Calu3 (cell line): ENCODE data around the gene ITPKB. TPM values are rescaled to one million over a fixed set of nuclear protein-coding genes. Genes with fewer than 3 reads are reported as not detected.

ENCODE experiments used
- BruUV-seq: library from RNA; stranded (reverse); fragments of 400-500 nt; replicated peaks from 2 replicates; lab custom pipeline; 2021; lab: Mats Ljungman, UMichigan
- CTCF ChIA-PET: fragments of 300-600 bp; sonication (Branson Sonifier 250); formaldehyde crosslinking; loops from one replicate; lab custom pipeline; 2022; ENCODE audit warnings: antibody characterized with exemption; lab: Charles Lee
- DNase-seq: peaks from one replicate; pipeline ENCODE4 v3.0.0; 2022
- H3K27ac Mint-ChIP-seq: one replicate; pipeline ENCODE4 v1.8.0; 2022; ENCODE audit warnings: mixed read lengths; ENCODE audit not compliant: unreplicated experiment
- H3K27me3 Mint-ChIP-seq: one replicate; pipeline ENCODE4 v1.8.0; 2022; ENCODE audit warnings: mixed read lengths; ENCODE audit not compliant: unreplicated experiment
- H3K36me3 Mint-ChIP-seq: one replicate; pipeline ENCODE4 v1.8.0; 2022; ENCODE audit warnings: mild to moderate bottlenecking, moderate library complexity, mixed read lengths; ENCODE audit not compliant: insufficient read depth, unreplicated experiment
- H3K4me1 Mint-ChIP-seq: one replicate; pipeline ENCODE4 v1.8.0; 2022; ENCODE audit warnings: mild to moderate bottlenecking, low read depth, mixed read lengths; ENCODE audit not compliant: unreplicated experiment
- H3K4me3 Mint-ChIP-seq: one replicate; pipeline ENCODE4 v1.8.0; 2022; ENCODE audit warnings: mild to moderate bottlenecking, low read depth, moderate library complexity, mixed read lengths; ENCODE audit not compliant: unreplicated experiment
- H3K9me3 Mint-ChIP-seq: one replicate; pipeline ENCODE4 v1.8.0; 2022; ENCODE audit warnings: low read depth, mixed read lengths; ENCODE audit not compliant: unreplicated experiment
- intact Hi-C: fragments of 100-400 bp; cut with micrococcal nuclease; formaldehyde crosslinking; loops from one replicate; pipeline ENCODE4 v1.10.0; 2022; ENCODE audit not compliant: unreplicated experiment
- total RNA-seq: library from RNA; stranded (reverse); gene quantifications from 2 replicates; pipeline ENCODE4 v1.2.3, GENCODE V29; 2022
- TF ChIP-seq, protein P1 (sequence below): fragments of 200-600 bp; IDR thresholded peaks from one replicate; pipeline ENCODE4 v1.8.0; 2022; ENCODE audit warnings: antibody characterized with exemption; ENCODE audit not compliant: unreplicated experiment

Gene ITPKB
- total RNA-seq, 1 experiment from 2014 or later = 11.8 TPM

DNA sequence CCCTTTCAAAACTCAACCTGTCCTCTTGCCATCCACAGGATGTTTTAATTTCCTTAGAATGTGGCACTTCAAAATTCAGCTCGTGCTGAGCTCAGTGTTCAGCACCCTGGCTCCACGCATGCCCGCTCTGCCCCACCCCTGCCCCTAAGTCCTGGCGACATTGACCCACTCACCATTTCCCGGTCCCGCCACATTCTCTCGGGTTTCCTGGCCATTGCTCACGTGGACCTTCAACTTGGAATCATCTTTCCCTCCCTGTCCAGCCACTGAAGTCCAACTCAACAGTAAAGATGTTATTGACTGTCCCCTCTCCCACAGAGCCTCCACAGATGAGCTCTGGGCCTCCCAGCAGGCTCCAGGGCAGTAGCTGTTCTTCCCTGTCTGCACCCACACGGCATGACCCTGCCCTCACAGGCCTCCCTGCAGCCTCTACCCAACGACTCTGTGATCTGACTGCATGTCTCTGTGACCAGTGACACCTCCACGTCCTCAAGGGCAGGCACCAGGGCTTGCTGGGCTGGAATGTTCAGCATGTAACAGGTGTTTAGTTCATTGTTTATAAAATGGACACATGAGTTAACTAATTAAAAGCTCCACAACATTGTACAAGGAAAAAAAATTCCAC lies 53.8 kb downstream of the ITPKB start:
- TF ChIP-seq, protein P1, sequence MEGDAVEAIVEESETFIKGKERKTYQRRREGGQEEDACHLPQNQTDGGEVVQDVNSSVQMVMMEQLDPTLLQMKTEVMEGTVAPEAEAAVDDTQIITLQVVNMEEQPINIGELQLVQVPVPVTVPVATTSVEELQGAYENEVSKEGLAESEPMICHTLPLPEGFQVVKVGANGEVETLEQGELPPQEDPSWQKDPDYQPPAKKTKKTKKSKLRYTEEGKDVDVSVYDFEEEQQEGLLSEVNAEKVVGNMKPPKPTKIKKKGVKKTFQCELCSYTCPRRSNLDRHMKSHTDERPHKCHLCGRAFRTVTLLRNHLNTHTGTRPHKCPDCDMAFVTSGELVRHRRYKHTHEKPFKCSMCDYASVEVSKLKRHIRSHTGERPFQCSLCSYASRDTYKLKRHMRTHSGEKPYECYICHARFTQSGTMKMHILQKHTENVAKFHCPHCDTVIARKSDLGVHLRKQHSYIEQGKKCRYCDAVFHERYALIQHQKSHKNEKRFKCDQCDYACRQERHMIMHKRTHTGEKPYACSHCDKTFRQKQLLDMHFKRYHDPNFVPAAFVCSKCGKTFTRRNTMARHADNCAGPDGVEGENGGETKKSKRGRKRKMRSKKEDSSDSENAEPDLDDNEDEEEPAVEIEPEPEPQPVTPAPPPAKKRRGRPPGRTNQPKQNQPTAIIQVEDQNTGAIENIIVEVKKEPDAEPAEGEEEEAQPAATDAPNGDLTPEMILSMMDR = no peak
- CTCF ChIA-PET = interaction anchor here (0.9 kb wide), 1 partner anchor 132 kb away, joined by 4 read pairs; no protein-coding TSS in a partner anchor
- H3K4me1 Mint-ChIP-seq = peaks cover 4% of the 10 kb centered on the region

DNA sequence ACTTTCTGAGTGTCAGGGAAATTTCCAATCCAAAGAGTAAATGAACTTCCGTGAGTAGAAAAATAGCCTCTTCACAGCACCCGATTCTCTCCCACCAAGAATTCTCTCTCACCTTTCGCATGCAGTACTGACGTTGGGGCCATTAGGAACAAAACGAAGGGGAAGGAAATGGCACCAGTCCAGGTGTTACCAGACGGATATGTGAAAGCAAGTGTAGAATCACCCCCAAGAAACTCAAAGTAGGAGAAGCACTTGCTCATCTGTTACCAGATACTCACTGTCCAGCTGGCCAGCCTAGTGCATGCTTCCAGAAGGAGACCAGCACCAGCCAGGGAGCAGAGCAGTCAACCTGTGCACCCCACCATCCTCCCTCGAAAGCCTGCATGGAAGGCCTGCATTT lies 55.1 kb downstream of the ITPKB start:
- no peak overlapping the region for H3K4me3 Mint-ChIP-seq
- peaks cover 13% of the 10 kb centered on the region for H3K4me1 Mint-ChIP-seq
- H3K9me3 Mint-ChIP-seq = no peaks in the 10 kb centered on the region
- TF ChIP-seq, protein P1 = no peak
- intact Hi-C loops = no loop called here
- no peak overlapping the region for H3K27ac Mint-ChIP-seq
- no TSS peak for BruUV-seq
- CTCF ChIA-PET = no interaction called here
- DNase-seq = no peak
- H3K36me3 Mint-ChIP-seq = peaks cover 10% of the 10 kb centered on the region
- H3K27me3 Mint-ChIP-seq = no peaks in the 10 kb centered on the region

More for the DNA sequence above, 53.8 kb downstream of the ITPKB start:
- Mint-ChIP-seq H3K9me3 (no peaks in the 10 kb centered on the region), H3K27ac (no peak overlapping the region), H3K27me3 (no peaks in the 10 kb centered on the region), H3K36me3 (peaks cover 1% of the 10 kb centered on the region), H3K4me3 (no peak overlapping the region)
- no peak for DNase-seq
- intact Hi-C loops = no loop called here
- no TSS peak for BruUV-seq

DNA sequence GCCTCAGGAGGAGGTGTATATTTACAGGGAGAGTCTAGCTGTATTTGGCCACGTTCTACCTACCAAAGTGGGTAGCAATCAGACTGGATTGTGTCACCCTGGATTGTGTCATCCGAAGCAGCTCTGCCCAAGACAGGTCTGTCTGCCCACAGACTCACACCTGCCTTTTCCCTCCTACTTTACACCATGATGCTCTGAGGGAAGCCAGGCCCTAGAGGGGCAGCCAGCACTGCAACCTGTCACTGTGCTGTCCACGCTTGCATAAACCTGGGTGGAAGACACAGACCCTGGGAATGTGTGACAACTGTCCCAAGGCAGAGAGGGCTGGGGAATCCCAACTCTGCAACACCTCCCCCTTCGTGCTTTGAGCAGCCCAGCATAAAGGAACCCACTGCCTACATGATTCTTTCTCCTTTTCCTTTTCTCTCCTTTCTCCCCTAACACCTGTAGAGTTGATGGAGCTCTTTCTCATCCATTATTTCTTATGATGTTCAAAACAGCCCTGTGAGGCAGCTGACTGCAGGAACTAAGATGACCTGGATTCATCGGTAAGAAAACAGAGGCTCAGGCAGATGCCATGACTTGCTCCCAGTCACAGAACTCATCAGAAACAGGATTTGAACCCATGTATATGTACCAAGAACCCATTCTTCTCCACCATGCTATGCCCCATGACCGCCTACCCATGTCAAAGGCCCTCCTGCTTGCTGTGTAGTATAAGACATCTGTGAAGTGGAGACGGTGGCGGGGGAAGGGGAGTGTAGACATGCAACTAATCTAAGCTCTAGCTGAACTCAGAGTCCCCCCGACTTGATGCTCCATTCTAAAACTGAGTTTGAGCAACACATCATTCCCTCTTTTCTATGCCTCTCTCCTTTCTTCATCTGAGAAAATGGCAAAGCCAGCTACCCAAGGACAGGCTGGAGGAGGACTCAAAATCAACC lies 55.9 kb downstream of the ITPKB start:
- Mint-ChIP-seq H3K36me3 (peaks cover 10% of the 10 kb centered on the region), H3K27ac (no peak overlapping the region), H3K4me3 (no peak overlapping the region), H3K9me3 (no peaks in the 10 kb centered on the region), H3K27me3 (no peaks in the 10 kb centered on the region), H3K4me1 (peaks cover 13% of the 10 kb centered on the region)
- BruUV-seq = no TSS peak
- intact Hi-C loops = no loop called here
- CTCF ChIA-PET = no interaction called here
- TF ChIP-seq, protein P1 = no peak
- no peak for DNase-seq

DNA sequence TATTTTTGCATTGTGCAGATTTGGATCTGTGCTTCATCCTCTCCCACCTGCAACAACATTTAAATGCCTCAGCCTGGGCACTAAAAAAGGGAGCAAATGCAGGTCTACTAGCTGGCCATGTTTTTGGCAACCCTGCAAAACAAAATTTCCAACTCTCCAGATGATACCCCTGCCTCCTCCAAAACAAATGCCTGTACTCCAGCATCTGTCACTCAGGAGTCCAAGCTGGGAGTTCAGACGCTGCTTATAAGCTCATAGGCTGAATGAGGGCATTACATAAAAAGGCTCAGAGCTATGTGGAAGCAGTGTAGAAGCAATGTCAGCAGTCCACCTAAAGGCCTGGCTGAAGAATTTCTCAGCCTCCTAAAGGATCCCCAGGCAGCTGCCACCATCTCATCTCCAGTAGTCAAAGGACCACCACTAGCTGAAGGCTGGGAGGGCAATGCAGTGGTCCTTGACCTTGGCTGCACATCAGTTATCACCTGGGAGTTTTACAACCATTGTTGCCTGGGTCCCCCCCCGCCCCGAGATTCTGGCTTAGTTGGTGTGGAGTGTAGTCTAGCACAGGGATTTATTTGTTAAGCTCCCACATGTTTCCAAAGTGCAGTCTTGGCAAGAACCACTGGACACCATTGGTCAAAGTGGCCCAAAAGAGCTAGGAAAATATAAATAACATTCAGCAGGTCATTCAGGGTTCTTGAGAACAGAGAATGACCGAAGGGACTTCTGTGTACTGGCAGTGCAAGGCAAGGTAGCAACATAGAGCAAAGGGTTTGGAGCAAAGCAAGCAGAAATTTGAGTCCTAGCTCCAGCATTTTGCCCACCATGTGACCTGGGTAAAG lies 57.2 kb downstream of the ITPKB start:
- TF ChIP-seq, protein P1 = no peak
- peaks cover 13% of the 10 kb centered on the region for H3K4me1 Mint-ChIP-seq

More for the DNA sequence above, 57.2 kb downstream of the ITPKB start:
- no peak for DNase-seq
- Mint-ChIP-seq H3K27ac (no peak overlapping the region), H3K9me3 (no peaks in the 10 kb centered on the region), H3K4me3 (no peak overlapping the region), H3K36me3 (peaks cover 10% of the 10 kb centered on the region), H3K27me3 (no peaks in the 10 kb centered on the region)
- no TSS peak for BruUV-seq
- CTCF ChIA-PET = interaction anchor here (0.7 kb wide), 1 partner anchor 274 kb away, joined by 3 read pairs; the partner anchor contains the start of gene PARP1
- intact Hi-C loops = no loop called here
